GOT3 (cell line): ENCODE results near the gene OPCML.

ENCODE experiments used
- DNase-seq: peaks from one replicate; lab custom pipeline; 2025; ENCODE audit warnings: mixed read lengths; lab: John Stamatoyannopoulos, UW

OPCML gene

GRCh38 chr11:132607575-132607974 lies 924.7 kb downstream of the OPCML start:
- DNase-seq: no peak

GRCh38 chr11:132605825-132606570 lies 926.3 kb downstream of the OPCML start:
- no peak for DNase-seq

- no peak for DNase-seq
Measured at GRCh38 chr11:132604431-132604830, 927.9 kb downstream of the OPCML start.

- DNase-seq: no peak
Measured at GRCh38 chr11:132601875-132602274, 930.4 kb downstream of the OPCML start.

GRCh38 chr11:132595711-132596134 lies 936.6 kb downstream of the OPCML start:
- no peak for DNase-seq

GRCh38 chr11:132595246-132595645 lies 937.1 kb downstream of the OPCML start:
- no peak for DNase-seq

GRCh38 chr11:132590986-132591385 lies 941.3 kb downstream of the OPCML start:
- DNase-seq: no peak

- DNase-seq: no peak
Measured at GRCh38 chr11:132590554-132590953, 941.7 kb downstream of the OPCML start.

GRCh38 chr11:132589791-132590190 lies 942.5 kb downstream of the OPCML start:
- no peak for DNase-seq

- no peak for DNase-seq
Measured at GRCh38 chr11:132588366-132588765, 943.9 kb downstream of the OPCML start.

- DNase-seq: no peak
Measured at GRCh38 chr11:132587716-132588115, 944.6 kb downstream of the OPCML start.

GRCh38 chr11:132586801-132587200 lies 945.5 kb downstream of the OPCML start:
- no peak for DNase-seq

- no peak for DNase-seq
Measured at GRCh38 chr11:132579634-132580327, 952.5 kb downstream of the OPCML start.

- DNase-seq: no peak
Measured at GRCh38 chr11:132579136-132579535, 953.2 kb downstream of the OPCML start.

- no peak for DNase-seq
Measured at GRCh38 chr11:132578580-132578979, 953.7 kb downstream of the OPCML start.

- no peak for DNase-seq
Measured at GRCh38 chr11:132576706-132577105, 955.6 kb downstream of the OPCML start.

GRCh38 chr11:132564091-132564885 lies 968.0 kb downstream of the OPCML start:
- DNase-seq: no peak

GRCh38 chr11:132563050-132563449 lies 969.3 kb downstream of the OPCML start:
- no peak for DNase-seq

- DNase-seq: no peak
Measured at GRCh38 chr11:132561937-132562336, 970.4 kb downstream of the OPCML start.

- DNase-seq: no peak
Measured at GRCh38 chr11:132559331-132560036, 972.8 kb downstream of the OPCML start.

GRCh38 chr11:132556316-132556715 lies 976.0 kb downstream of the OPCML start:
- DNase-seq: no peak

GRCh38 chr11:132555617-132556016 lies 976.7 kb downstream of the OPCML start:
- no peak for DNase-seq
